K562 (cell line): ENCODE measurements around the gene CAPZA1. TPM values are rescaled to one million over a fixed set of nuclear protein-coding genes. Genes with fewer than 3 reads are reported as not detected.
A peak's percentile ranks its signal among the peaks of the same experiment; 100 is the strongest.

Experiments used
- CCAR2 ChIP-seq: fragments of 200-400 bp; formaldehyde crosslinking; IDR thresholded peaks from 2 replicates; pipeline ENCODE4 v1.6.1; 2017; ENCODE audit warnings: mild to moderate bottlenecking, low read depth, low read length
- CGGBP1 ChIP-seq: fragments of 250-450 bp; sonication (Bioruptor Pico); IDR thresholded peaks from 2 replicates; pipeline ENCODE4 v1.9.0; 2021; ENCODE audit warnings: mild to moderate bottlenecking
- CTBP1 ChIP-seq: fragments of 450-650 bp; IDR thresholded peaks from 2 replicates; pipeline ENCODE4 v1.6.1; 2016; ENCODE audit warnings: borderline replicate concordance
- DNMT1 ChIP-seq: fragments of 450-650 bp; IDR thresholded peaks from 2 replicates; pipeline ENCODE4 v1.6.1; 2016; ENCODE audit warnings: antibody characterized with exemption, mild to moderate bottlenecking
- E4F1 ChIP-seq: fragments of 250-450 bp; sonication (Bioruptor Pico); IDR thresholded peaks from 2 replicates; pipeline ENCODE4 v1.5.0; 2021; ENCODE audit warnings: mild to moderate bottlenecking, borderline replicate concordance
- ETV1 ChIP-seq: fragments of 450-650 bp; conservative IDR thresholded peaks from 2 replicates; pipeline ENCODE4 v1.6.1; 2016; ENCODE audit warnings: missing genetic modification characterization, control low read depth, low read depth, missing compliant biosample characterization
- HMG20B ChIP-seq: fragments of 250-450 bp; sonication (Bioruptor Pico); IDR thresholded peaks from 2 replicates; pipeline ENCODE4 v1.5.0; 2021; ENCODE audit warnings: mild to moderate bottlenecking
- HOXB6 ChIP-seq: fragments of 250-450 bp; sonication (Bioruptor Pico); IDR thresholded peaks from 2 replicates; pipeline ENCODE4 v1.5.1; 2022; ENCODE audit warnings: mild to moderate bottlenecking, borderline replicate concordance
- NBN ChIP-seq: fragments of 450-650 bp; IDR thresholded peaks from 2 replicates; pipeline ENCODE4 v1.6.1; 2016; ENCODE audit warnings: low read depth, mild to moderate bottlenecking
- NCOA6 ChIP-seq: fragments of 450-650 bp; IDR thresholded peaks from 2 replicates; pipeline ENCODE4 v1.6.1; 2017; ENCODE audit warnings: mild to moderate bottlenecking
- PBX2 ChIP-seq, 2 experiments: IDR thresholded peaks in 1 of 2; conservative IDR thresholded peaks in 1 of 2; 2 replicates each; pipeline ENCODE4 v1.6.1; 2016; ENCODE audit warnings: low read depth in 2 of 2, mild to moderate bottlenecking in 1 of 2, missing compliant biosample characterization in 1 of 2, missing genetic modification characterization in 1 of 2, moderate library complexity in 1 of 2
- PHTF2 ChIP-seq: fragments of 250-450 bp; sonication (Bioruptor Pico); IDR thresholded peaks from 2 replicates; pipeline ENCODE4 v1.5.0; 2021; ENCODE audit warnings: mild to moderate bottlenecking
- PKNOX1 ChIP-seq: fragments of 450-650 bp; IDR thresholded peaks from 2 replicates; pipeline ENCODE4 v1.6.1; 2016
- PML ChIP-seq: IDR thresholded peaks from 2 replicates; pipeline ENCODE4 v1.6.1; 2012; ENCODE audit warnings: low read length, inconsistent platforms
- POLR2A ChIP-seq: fragments of 450-650 bp; conservative IDR thresholded peaks from 2 replicates; pipeline ENCODE4 v1.6.1; 2016
- POLR2G ChIP-seq: fragments of 200-400 bp; formaldehyde crosslinking; IDR thresholded peaks from 2 replicates; pipeline ENCODE4 v1.6.1; 2017; ENCODE audit warnings: low read depth, mild to moderate bottlenecking, antibody characterized with exemption, low read length, moderate library complexity
- THRAP3 ChIP-seq: fragments of 450-650 bp; IDR thresholded peaks from 2 replicates; pipeline ENCODE4 v1.6.1; 2016; ENCODE audit warnings: mild to moderate bottlenecking, inconsistent platforms, borderline replicate concordance
- TRIM24 ChIP-seq, 2 experiments: fragments of 450-650 bp; IDR thresholded peaks; 2 replicates each; pipeline ENCODE4 v1.6.1; 2016
- ZBTB17 ChIP-seq: fragments of 450-650 bp; formaldehyde crosslinking; IDR thresholded peaks from 2 replicates; pipeline ENCODE4 v1.4.0; 2020; ENCODE audit warnings: mild to moderate bottlenecking
- ZNF384 ChIP-seq: IDR thresholded peaks from 2 replicates; pipeline ENCODE4 v1.6.1; 2012; ENCODE audit warnings: low read depth, low read length, improper control_type of control experiment
- ZNF586 ChIP-seq: fragments of 450-650 bp; formaldehyde crosslinking; conservative IDR thresholded peaks from 2 replicates; pipeline ENCODE4 v1.4.0; 2020; ENCODE audit warnings: mild to moderate bottlenecking, moderate library complexity
- ZNF75A ChIP-seq: fragments of 450-650 bp; formaldehyde crosslinking; IDR thresholded peaks from 2 replicates; pipeline ENCODE4 v1.4.0; 2020; ENCODE audit warnings: mild to moderate bottlenecking
- ZNF785 ChIP-seq: fragments of 250-450 bp; sonication (Bioruptor Pico); IDR thresholded peaks from 2 replicates; pipeline ENCODE4 v1.4.0; 2020; ENCODE audit warnings: mild to moderate bottlenecking
- ZSCAN29 ChIP-seq: fragments of 450-650 bp; IDR thresholded peaks from 2 replicates; pipeline ENCODE4 v1.6.1; 2017
- polyA plus RNA-seq, 8 experiments: library from polyadenylated mRNA; depleted of rRNA in 4 of 8; stranded (reverse) in 5 of 8; unstranded in 3 of 8; fragments of >200 nt; fragmentation: Nextera tagmentation in 2 of 8; fragmentation: Illumina TruSeq in 1 of 8; extraction: Ambion mirVana in 2 of 8; extraction: Trizol in 1 of 8; gene quantifications; 2 replicates each; pipeline versions ENCODE4 v1.2.1 to v1.2.3, GENCODE V29; 2011 to 2014; ENCODE audit warnings: inconsistent platforms in 1 of 8, missing spikeins in 1 of 8
- total RNA-seq, 7 experiments: library from RNA; depleted of rRNA in 6 of 7; stranded (reverse); fragments of >200 nt in 6 of 7; fragmentation: Illumina TruSeq in 2 of 7; extraction: Trizol in 2 of 7; gene quantifications; 2 replicates each; pipeline versions ENCODE4 v1.2.1 to v1.2.3, GENCODE V29; 2011 to 2021; ENCODE audit warnings: low replicate concordance in 1 of 7

CAPZA1 gene
- total and polyA plus RNA-seq, 9 of the 15 experiments (the other 6 are each of a cell fraction or from before 2014, with no cell fraction given), result 237 to 1,020 (median 306) TPM

- TF ChIP-seq POLR2G, result peak; percentile 94
- TF ChIP-seq E4F1, result 0 out of 2 replicates have a peak, but pooled peaks have one; percentile 53
- TF ChIP-seq PKNOX1, result peak; percentile 96
- TF ChIP-seq PML, result peak; percentile 84
- TF ChIP-seq TRIM24 (IDR thresholded peaks at IDR 0.05), result peak in 1 of 2 experiments; percentile 8; a peak in 1 of 4 replicates
- TF ChIP-seq DNMT1, result peak; percentile 44; the same call in 1 of the 2 replicates
- TF ChIP-seq ZNF785 (CRISPR knock-in tag), result no peak
- TF ChIP-seq HOXB6, result no peak
- TF ChIP-seq ZNF586 (CRISPR knock-in tag), result no peak
- peak; percentile 75; the same call in 1 of the 2 replicates for TF ChIP-seq THRAP3
- no peak for TF ChIP-seq ZSCAN29
- TF ChIP-seq HMG20B (CRISPR knock-in tag), result no peak
- TF ChIP-seq PBX2 (CRISPR knock-in tag; IDR thresholded peaks at IDR 0.05; ENCODE audit: low read depth), result no peak; the same call in 1 of the 2 replicates
- peak; percentile 68 for TF ChIP-seq PBX2 (tag; conservative IDR thresholded peaks at IDR 0.05; ENCODE audit: low read depth)
- TF ChIP-seq ZBTB17 (CRISPR knock-in tag), result peak; percentile 93
- peak; percentile 68; the same call in 1 of the 2 replicates for TF ChIP-seq CTBP1
- peak; percentile 94 for TF ChIP-seq ETV1
- TF ChIP-seq NBN, result peak; percentile 32; the same call in 1 of the 2 replicates
- TF ChIP-seq ZNF75A (CRISPR knock-in tag), result no peak
- no peak for TF ChIP-seq PHTF2 (CRISPR knock-in tag)
- TF ChIP-seq CGGBP1 (CRISPR knock-in tag), result no peak
- TF ChIP-seq CCAR2, result no peak
- peak; percentile 50; the same call in 1 of the 2 replicates for TF ChIP-seq NCOA6
- 0 out of 2 replicates have a peak, but pooled peaks have one; percentile 34 for TF ChIP-seq ZNF384
- peak; percentile 98 for TF ChIP-seq POLR2A
Measured at GRCh38 chr1:112619518-112620376, at the start of gene CAPZA1 (continued).
